Loucy (cell line): Measurements from ENCODE around the gene PRR7.
A peak's percentile ranks its signal among the peaks of the same experiment; 100 is the strongest.

Experiments
- H2AFZ ChIP-seq: fragments of 200-600 bp; sonication (generic); 2 replicates; pipeline ENCODE4 v1.6.0; 2016; ENCODE audit warnings: antibody characterized with exemption, mild to moderate bottlenecking, low read length, moderate library complexity
- H3F3A ChIP-seq: fragments of 200-600 bp; 2 replicates; pipeline ENCODE4 v1.6.0; 2016; ENCODE audit warnings: antibody characterized with exemption, low read depth, mild to moderate bottlenecking
- H3K27me3 ChIP-seq: fragments of 200-600 bp; sonication (generic); 2 replicates; pipeline ENCODE4 v1.6.1; 2014; ENCODE audit warnings: low read length, mild to moderate bottlenecking; ENCODE audit not compliant: insufficient read depth, poor library complexity, severe bottlenecking
- H3K36me3 ChIP-seq: fragments of 200-600 bp; sonication (generic); 2 replicates; pipeline ENCODE4 v1.6.1; 2016; ENCODE audit warnings: low read length; ENCODE audit not compliant: insufficient read depth
- H3K4me1 ChIP-seq: fragments of 200-600 bp; sonication (generic); 2 replicates; pipeline ENCODE4 v1.5.1; 2014; ENCODE audit warnings: low read length, mild to moderate bottlenecking; ENCODE audit not compliant: insufficient read depth, poor library complexity, severe bottlenecking
- H3K4me2 ChIP-seq: fragments of 200-600 bp; sonication (generic); 2 replicates; pipeline ENCODE4 v1.6.0; 2014; ENCODE audit warnings: antibody characterized with exemption, low read length, low read depth, mild to moderate bottlenecking; ENCODE audit not compliant: poor library complexity, severe bottlenecking
- H3K4me3 ChIP-seq: fragments of 200-600 bp; sonication (generic); 2 replicates; pipeline ENCODE4 v1.5.1; 2014; ENCODE audit warnings: low read length, mild to moderate bottlenecking, mixed read lengths; ENCODE audit not compliant: poor library complexity, severe bottlenecking
- H3K79me2 ChIP-seq: fragments of 200-600 bp; sonication (generic); 2 replicates; pipeline ENCODE4 v1.6.1; 2014; ENCODE audit warnings: low read length; ENCODE audit not compliant: insufficient read depth
- H3K9ac ChIP-seq: fragments of 200-600 bp; sonication (generic); 2 replicates; pipeline ENCODE4 v1.6.0; 2014; ENCODE audit warnings: mild to moderate bottlenecking, low read depth, low read length, moderate library complexity; ENCODE audit not compliant: poor library complexity, severe bottlenecking
- H3K9me2 ChIP-seq: fragments of 200-600 bp; sonication (generic); replicated peaks from 2 replicates; pipeline ENCODE4 v1.6.1; 2016; ENCODE audit warnings: low read depth, low read length, mixed read lengths
- H3K9me3 ChIP-seq: fragments of 200-600 bp; sonication (generic); 2 replicates; pipeline ENCODE4 v1.6.1; 2014; ENCODE audit warnings: mild to moderate bottlenecking, antibody characterized with exemption, low read length, low read depth; ENCODE audit not compliant: insufficient read depth
- H4K20me1 ChIP-seq: fragments of 200-600 bp; sonication (generic); 2 replicates; pipeline ENCODE4 v1.6.0; 2014; ENCODE audit warnings: antibody characterized with exemption, low read length, mild to moderate bottlenecking; ENCODE audit not compliant: insufficient read depth, poor library complexity, severe bottlenecking
- CTCF ChIP-seq: fragments of 200-600 bp; sonication (generic); conservative IDR thresholded peaks from 2 replicates; pipeline ENCODE4 v1.5.1; 2014; ENCODE audit warnings: mild to moderate bottlenecking, antibody characterized with exemption, low read length
- EZH2phosphoT487 ChIP-seq: fragments of 200-600 bp; IDR thresholded peaks from 2 replicates; pipeline ENCODE4 v1.6.1; 2018; ENCODE audit warnings: antibody characterized with exemption, mild to moderate bottlenecking, moderate library complexity, borderline replicate concordance

PRR7 gene

GRCh38 chr5:177468329-177468684, 21.7 kb downstream of the PRR7 start:
- H3K79me2 ChIP-seq: peaks cover 45% of the 10 kb centered on the region
- peaks cover 34% of the 10 kb centered on the region for H4K20me1 ChIP-seq
- H3K4me3 ChIP-seq: no peak overlapping the region
- no peak overlapping the region for H3K4me2 ChIP-seq
- H3K4me1 ChIP-seq: peaks cover 16% of the 10 kb centered on the region
- peaks cover 21% of the 10 kb centered on the region; the same call in 1 of the 2 replicates for H3K36me3 ChIP-seq
- TF ChIP-seq CTCF (no peak), EZH2phosphoT487 (no peak)
- H3K9ac ChIP-seq: no peak overlapping the region
- no peaks in the 10 kb centered on the region for H3K27me3 ChIP-seq
- H3F3A ChIP-seq: no peaks in the 10 kb centered on the region
- no peaks in the 10 kb centered on the region for H3K9me3 ChIP-seq
- H3K9me2 ChIP-seq: no peaks in the 10 kb centered on the region
- no peak overlapping the region for H2AFZ ChIP-seq

GRCh38 chr5:177468685-177469628, 22.3 kb downstream of the PRR7 start:
- H3K9ac ChIP-seq: peak overlapping the region; percentile 32
- TF ChIP-seq CTCF (no peak), EZH2phosphoT487 (no peak)
- no peaks in the 10 kb centered on the region for H3K9me3 ChIP-seq
- H2AFZ ChIP-seq: no peak overlapping the region
- H3K4me1 ChIP-seq: peaks cover 16% of the 10 kb centered on the region
- peaks cover 45% of the 10 kb centered on the region for H3K79me2 ChIP-seq
- no peaks in the 10 kb centered on the region for H3F3A ChIP-seq
- peaks cover 21% of the 10 kb centered on the region; the same call in 1 of the 2 replicates for H3K36me3 ChIP-seq
- no peaks in the 10 kb centered on the region for H3K27me3 ChIP-seq
- peak overlapping the region; percentile 91 for H3K4me2 ChIP-seq
- peaks cover 34% of the 10 kb centered on the region for H4K20me1 ChIP-seq
- H3K9me2 ChIP-seq: no peaks in the 10 kb centered on the region
- H3K4me3 ChIP-seq: no peak overlapping the region

GRCh38 chr5:177469750-177470525, 23.3 kb downstream of the PRR7 start:
- Histone ChIP-seq H3K9me2 (no peaks in the 10 kb centered on the region), H3K4me3 (peak overlapping the region; percentile 89), H3K4me1 (peaks cover 16% of the 10 kb centered on the region), H3K79me2 (peaks cover 45% of the 10 kb centered on the region), H3K9me3 (no peaks in the 10 kb centered on the region), H3K9ac (peak overlapping the region; percentile 32), H3K4me2 (peak overlapping the region; percentile 91), H3F3A (no peaks in the 10 kb centered on the region), H3K27me3 (no peaks in the 10 kb centered on the region), H3K36me3 (peaks cover 21% of the 10 kb centered on the region; the same call in 1 of the 2 replicates), H2AFZ (no peak overlapping the region), H4K20me1 (peaks cover 34% of the 10 kb centered on the region)
- TF ChIP-seq EZH2phosphoT487 (no peak), CTCF (no peak)
